ENCODE measurements around the gene ZNF747.

ZNF747 gene
- 22.6 to 24.4 reads per million in 2 donors for total RNA-seq

DNA sequence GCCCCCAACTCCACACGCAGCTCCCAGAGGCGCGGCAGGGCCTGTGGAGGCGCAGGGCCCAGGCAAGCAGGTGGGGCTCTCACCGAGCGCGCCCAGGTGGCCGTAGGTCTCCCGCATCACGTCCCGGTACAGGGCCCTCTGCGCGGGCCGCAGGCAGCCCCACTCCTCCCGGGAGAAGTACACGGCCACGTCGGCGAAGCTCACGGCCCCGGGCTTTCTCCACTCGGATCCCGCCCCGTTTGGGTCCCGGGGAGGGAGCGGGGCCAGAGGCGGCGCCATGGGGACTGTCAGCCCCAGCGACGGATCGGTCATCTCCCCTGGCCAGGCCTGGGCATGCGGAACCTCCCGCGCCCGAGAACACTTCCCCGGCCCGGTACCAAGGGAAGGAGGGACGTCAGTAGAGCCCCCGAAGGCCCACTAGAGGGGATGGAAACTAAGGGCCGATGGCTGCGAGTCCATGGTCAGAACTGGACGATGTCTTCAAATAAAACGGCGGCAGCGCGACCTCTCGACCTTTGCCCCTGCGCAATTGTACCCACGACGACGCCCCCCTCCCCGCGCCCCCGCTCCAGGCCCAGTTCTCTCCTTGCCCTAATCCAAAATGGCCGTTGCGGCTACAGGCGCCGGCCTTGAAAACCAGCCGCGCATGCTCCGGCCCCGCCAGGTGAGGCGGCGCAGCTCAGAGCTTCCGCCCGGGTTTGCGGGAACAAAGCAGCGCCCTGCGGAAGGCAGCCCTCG is at the start of gene ZNF747:
Gene ZNF747, minus strand, starts transcription at position 491 of the 738 bp plus-strand sequence. Its CDS starts 179 bp downstream, at position 312.
- peak; percentile 80 for DNase-seq

DNA sequence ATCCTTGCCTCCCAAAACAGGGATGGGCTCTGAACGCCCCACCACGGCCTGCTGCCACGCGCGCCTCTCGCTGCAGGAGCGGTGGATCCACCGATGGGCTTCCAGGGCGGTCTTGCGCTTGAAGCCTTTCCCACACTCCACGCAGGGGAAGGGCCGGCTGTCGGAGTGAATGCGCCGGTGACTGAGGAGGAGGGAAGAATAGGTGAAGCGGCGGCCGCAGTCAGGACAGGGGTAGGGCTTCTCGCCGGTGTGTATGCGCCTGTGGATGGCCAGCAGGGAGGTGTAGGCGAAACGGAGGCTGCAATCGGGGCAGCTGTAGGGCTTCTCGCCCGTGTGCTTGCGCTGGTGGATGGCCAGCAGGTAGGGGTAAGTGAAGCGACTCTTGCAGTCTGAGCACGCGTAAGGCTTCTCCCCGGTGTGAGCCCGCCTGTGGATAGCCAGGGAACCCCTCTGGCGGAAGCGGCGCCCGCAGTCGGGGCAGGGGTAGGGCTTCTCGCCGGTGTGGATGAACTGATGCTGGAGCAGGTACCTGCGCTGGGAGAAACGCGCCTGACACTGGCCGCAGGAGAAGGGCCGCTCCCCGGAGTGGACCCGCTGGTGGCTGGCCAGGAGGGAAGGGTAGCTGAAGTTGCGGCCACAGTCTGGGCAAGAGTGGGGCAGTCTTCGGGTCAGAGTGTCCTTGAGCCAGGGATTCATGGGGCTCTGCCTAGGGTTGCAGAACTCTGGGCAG is 48.1 kb upstream of the ZNF747 start:
- no peak for DNase-seq

DNA sequence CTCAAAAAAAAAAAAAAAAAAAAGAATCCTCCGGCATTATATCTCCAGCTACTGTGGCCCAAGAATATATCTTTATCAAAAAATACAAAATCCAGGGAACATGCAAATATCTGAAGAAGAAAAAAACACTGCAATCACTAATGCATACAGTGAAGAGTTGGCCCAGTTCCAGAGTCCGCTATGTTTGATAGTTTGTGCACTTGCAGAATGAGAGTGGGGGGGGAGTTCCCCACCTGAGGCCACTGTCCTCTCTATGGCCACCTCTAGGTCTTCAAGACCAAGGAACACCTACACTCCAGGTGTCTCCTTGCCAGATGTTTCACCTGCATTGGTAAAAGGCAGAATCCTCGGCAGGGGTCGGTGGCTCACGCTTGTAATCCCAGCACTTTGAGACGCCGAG is 46.8 kb upstream of the ZNF747 start:
- DNase-seq: no peak

DNA sequence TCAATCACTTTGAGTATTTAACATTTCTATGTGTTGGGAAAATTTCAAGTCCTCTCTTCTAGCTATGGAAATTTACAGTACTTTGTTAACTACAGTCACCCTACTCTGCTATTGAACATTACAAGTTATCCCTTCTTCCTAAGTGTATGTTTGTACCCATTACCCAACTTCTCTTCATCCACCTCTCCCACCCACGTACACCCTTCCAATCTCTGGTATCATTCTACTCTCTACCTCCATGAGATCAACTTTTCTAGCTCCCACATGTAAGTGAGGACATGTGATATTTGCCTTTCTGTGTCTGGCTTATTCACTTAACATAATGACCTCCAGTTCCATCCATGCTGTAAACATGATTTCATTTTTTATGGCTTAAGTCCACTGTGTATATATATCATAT is 40.0 kb upstream of the ZNF747 start:
- no peak for DNase-seq

DNA sequence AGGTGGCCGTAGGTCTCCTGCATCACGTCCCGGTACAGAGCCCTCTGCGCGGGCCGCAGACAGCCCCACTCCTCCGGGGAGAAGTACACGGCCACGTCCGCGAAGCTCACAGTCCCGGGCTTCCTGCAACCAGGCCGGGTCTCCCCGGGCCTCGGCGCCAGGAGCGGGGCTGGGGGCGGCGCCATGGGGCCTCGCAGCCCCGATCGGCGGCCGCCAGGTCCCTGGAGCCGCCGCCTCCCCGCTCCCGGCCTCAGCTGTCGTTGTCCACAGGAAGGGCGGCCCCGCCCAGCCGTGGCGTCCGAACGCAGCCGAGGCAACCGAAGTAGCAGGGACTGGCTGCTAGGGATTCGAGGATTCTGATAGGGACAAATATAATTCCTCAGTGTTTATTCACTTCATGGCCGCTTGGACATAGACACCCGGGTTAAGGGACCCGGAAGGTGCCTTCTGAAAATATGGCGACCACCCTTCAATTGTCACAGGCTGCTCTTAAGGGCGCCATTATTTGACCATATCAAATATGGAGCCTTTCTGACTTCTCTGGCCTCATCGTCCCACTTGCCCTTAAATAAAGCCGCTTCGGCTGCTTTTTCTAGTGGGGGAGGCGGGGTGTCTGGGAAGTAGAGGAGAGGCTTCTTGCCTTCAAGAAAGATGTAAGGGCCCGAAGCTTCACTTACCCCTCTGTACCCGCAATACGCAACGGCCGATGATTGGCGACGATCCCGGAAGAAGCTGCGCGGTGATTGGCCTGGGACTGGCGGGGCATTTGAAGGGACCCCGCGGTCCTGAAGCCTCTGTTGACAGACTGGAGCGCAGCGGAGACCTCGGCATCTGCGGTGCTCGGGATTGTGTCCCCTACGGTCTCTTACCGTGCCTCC is 37.0 kb upstream of the ZNF747 start, which contains the start of gene ZNF688:
Gene ZNF688, minus strand, starts transcription at position 270 of the 878 bp plus-strand sequence. Its CDS starts 85 bp downstream, at position 185.
- DNase-seq: peak; percentile 67

DNA sequence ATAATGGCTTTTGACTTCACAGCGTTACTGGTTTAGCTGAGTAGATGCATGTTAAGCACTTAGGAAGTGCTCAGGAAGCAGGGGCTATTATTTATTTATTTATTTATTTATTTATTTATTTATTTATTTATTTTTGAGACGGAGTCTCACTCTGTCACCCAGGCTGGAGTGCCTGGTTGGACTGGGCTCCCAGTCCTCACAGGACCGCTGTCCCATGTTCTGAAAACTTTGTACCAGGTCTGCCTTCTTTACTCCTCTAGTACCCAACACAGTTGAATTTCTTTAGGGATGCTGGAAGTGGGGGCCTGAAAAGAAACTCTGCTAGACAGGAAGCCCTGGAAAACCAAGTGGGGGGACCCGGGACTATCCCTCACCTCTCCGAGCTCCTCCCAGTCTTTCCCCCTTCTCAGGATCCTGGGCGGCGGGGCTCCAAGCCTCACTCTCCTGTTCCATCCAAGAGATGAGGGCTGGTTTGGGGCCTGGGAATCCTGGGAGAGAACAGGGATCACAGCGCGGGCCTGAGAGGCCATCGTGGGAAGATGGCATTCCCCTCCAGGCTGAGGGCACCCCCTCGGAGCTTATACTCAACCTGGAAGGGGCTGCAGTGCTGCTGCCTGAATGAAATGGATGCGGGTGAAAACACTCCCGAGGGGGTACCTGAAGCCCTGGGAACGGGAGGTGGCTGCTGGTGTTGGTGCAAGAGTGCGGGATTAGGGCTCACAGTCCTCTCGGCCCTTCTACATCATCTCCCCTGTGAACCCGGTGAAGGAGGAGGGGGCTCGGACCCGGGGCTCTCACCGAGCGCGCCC is 36.2 kb upstream of the ZNF747 start:
- DNase-seq: no peak

DNA sequence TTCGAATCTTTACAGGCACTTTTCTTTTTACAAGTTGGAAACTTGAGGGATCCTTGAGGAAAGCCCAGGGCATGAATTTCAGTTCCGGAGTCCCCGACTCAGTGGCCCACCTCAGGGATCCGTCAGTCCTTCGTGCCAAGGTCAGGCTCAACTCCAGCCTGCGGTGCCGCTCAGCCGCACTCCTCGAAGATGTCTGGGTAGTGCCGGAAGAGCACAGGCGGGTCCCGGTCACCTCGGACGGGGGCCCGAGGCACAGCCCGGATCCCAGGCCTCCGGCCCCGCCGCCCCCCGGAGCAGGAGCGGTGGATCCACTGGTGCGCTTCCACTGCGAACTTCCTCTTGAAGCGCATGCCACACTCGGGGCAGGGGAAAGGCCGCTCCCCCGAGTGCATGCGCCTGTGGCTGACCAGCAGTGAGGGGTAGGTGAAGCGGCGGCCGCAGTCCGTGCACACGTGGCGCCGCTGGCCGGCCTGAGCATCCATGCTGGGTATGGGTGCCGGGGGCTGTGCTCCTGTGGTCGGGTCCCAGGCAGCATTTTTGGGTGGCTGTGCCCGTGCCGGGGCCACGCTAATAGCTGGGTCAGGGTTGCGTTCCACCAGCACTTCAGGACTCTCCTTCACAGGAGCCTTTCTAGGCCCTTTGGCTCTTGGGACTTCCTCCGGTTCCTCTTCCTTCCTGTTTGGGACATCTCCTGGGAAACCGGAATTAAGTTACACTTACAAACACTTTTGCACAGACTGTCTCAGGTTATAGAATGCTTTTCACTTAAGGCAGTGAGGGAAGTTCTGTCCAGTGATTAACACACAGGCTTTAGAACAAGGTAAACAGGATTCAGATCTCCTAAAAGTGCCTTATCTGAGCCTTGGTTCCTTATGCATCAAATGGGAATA is 35.3 kb upstream of the ZNF747 start:
- DNase-seq: no peak

DNA sequence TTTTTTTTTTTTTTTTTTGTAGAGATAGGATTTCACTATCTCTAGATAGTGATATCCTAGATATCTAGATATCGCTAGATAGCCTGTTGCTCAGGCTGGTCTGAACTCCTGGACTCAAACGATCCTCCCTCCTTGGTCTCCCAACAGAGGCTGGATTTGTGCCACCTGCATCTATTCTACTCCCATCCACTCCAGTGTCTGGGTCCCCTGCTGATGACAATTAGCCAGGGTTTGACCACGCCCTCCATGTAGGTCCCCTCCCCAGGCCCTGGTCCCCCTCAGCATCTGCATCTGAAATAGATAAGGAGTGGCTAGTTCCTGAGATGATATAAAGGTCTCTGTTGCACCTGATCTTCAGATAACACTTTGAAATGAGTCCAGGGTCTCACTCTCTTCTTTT is 34.6 kb upstream of the ZNF747 start:
- DNase-seq: no peak

DNA sequence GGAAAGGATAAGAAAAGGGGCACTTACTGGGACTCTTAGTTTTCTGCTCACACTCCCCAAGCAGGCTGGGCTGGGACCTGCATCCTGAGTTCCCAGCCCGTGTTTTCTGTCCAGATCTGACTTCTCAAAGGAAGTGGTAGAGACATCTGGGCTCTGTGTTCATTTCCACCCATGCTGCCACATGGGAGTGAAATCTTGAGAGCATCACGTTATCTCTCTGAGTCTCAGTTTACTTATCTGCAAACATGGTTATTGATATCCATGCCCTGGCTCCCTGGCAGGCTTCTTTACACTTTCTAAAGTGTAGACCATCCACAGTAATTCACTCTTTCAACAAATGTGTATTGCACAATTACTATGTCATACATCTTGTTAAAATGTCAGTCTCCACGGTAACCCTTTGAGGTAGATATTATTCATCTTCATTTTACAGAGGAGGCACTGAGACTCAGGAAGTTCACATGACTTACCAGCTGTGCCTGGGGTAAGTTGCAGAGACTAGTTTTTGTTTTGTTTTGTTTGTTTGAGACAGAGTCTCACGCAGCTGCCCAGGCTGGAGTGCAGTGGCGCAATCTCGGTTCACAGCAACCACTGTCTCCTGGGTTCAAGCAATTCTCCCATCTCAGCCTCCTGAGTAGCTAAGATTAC is 33.5 kb upstream of the ZNF747 start:
- DNase-seq: no peak

DNA sequence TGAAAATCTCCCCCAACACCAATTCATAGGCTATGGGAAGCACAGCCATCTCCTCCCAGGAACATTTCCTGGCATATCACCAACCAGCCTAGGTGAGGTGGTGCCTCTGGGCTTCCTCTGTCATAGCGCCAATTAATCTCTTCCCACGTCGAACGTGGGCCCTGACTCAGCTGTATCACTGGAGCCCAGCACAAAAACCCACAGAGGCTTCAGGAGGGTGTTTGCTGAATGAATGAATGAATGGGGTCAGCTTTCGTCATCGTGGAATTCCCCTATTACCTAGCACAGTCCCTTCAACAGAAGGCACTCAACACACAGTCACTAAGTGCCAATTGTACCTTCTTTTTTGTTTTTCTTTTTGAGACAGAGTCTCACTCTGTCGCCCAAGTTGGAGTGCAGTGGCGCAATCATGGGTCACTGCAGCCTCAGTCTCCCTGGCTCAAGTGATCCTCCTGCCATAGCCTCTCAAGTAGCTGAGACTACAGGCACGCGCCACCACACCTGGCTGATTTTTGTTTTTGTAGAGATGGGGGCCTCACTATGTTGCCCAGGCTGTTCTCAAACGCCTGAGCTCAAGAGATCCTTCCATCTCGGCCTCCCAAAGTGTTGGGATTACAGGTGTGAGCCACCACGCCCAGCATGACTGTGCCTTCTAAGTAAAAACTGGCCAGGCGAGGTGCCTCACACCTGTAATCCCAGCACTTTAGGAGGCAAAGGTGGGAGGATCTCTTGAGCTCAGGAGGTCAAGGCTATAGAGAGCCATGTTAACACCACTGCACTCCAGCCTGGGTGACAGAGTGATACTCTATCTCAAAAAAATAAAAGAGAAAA is 32.7 kb upstream of the ZNF747 start:
- DNase-seq: no peak

DNA sequence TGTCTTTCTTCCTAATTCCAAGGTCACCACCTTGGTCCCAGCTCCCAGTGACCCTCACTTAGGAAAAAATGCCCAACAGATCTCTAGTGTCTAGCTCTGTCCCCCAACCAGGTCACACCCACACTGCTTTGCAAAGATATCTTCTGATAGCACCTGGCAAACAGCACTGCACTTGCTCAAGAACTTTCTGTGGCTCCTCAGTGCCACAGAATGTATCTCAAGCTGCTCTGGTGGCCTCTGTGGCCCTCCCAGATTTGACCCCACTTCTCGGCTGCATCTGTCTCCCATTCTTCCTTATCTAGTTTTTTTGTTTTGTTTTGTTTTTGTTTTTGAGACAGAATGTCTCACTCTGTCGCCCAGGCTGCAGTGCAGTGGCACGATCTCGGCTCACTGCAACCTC is 31.9 kb upstream of the ZNF747 start:
- no peak for DNase-seq

DNA sequence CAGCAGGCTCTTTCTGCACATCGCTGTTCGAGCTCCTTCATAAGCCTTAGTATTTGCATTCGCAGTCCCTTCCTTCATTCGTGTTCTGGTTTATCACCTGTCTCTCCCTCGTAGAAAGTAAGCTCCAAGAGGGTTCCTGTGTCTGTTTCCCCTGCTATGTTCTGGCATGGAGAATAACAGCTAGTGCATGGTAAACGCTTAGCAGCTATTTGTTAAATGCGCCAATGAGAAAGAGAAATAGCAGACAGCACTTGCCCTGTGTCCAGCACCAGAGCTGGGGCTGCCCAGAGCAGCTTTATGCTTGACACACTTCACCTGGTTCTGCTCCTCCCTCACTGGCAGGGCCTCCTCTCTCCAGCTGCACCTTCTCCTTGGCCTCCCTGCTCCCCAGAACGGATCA is 31.3 kb upstream of the ZNF747 start:
- no peak for DNase-seq

DNA sequence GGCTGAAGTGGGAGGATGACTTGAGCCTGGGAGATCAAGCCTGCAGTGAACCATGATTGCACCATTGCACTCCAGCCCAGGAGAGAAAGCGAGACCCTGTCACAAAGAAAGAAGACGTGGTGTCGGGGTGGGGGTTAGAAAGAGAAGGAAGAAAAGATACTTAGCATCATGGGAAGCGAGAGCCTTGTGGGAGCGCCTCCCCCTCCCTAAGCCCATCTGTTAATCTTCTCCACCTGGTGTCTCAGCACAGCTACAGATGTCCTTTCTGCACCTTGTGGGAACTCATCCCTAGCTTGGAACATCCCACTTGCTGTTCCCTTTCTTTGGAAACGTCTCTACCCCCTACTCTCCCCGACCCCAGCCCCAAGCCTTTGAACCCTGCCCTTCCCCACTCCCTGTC is 30.9 kb upstream of the ZNF747 start:
- DNase-seq: no peak

DNA sequence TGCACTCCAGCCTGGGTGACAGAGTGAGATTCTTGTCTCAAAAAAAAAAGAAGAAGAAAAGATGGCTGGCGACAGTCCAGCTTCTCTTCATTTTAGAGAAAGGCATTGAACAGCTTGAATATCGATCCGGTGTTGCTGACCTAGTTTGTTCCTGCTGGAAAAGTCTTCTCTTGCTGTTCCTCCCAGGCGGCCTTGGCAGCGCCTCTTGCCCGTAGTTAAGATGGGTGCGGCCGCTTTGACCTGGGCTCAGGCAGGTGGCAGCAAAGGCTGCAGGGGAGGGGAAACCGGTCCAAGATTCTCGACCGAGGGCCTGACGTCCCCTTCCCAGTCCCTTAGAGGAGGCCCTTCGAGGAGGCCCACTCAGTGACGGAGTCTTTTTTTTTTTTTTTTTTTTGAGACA is 27.4 kb upstream of the ZNF747 start:
- no peak for DNase-seq

DNA sequence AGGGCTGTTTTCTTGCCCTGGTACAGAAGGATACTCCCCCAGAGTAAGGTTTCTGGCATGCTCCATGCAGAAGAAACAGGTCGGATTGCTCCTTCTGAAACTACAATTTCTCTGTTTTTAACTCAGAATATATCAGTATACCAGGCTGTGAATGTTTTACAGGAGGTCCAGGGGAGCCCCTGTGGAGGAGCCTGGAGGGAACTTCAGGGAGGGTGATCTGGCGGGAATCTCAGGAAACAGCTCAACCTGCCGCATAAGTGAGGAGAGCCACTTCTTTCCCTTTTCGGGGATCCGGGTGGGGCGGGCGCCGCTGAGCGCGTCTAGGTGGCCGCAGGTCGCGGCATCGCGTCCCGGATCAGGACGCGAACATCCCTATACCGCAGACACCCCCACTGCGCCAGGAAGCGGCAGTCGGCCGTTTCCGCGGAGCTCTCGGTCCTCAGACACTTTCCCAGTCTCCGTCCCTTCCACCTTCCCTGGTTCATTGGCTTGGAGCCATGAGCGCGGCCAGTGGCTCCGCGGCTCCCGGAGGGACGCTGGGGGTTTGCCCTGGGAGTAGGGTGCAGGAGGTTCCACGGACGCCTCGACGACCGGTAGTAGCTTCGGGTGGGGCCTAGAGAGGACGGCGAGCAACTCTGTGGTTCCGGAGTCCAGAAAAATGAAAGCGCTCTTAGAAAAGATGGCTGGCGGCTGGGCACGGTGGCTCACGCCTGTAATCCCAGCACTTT is 26.6 kb upstream of the ZNF747 start:
- no peak for DNase-seq

DNA sequence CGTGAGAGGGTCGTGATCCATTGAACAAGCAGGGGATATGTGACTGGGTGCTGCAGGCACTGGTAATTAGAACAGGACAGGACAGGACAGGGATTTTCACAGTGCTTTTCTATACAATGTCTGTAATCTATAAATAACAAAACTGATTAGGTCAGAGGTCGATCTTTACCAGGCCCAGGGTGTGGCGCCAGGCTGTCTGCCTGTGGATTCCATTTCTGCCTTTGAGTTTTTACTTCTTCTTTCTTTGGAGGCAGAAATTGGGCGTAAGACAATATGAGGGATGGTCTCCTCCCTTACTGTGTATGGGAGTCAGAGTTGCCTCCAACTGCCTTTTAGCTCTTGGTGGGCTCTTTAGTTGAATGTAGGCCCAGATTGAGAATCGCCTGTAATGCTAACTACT is 25.0 kb upstream of the ZNF747 start:
- no peak for DNase-seq

DNA sequence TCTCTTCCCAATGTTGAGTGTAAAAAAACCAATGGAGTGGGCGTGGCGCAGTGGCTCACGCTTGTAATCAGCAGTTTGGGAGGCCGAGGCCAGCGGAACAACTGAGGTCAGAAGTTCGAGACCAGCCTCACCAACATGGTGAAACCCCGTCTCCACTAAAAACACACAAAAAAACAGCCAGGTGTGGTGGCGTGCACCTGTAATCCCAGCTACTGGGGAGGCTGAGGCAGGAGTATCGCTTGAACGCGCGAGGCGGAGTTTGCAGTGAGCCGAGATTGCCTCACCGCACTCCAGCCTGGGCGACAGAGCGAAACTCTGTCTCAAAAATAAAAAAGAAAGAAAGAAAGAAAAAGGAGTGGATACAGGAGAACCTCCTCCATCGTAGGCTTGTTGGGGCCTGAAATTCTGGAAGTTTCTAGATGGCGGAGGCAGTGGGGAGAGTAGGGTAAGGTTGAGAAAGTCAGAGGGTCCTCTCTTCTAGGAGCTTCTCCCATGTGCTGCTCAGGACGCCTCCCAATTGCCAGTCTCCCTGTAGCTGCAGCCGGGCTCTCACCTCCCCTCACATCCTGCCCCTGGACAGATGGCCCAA is 24.2 kb upstream of the ZNF747 start:
- DNase-seq: no peak

DNA sequence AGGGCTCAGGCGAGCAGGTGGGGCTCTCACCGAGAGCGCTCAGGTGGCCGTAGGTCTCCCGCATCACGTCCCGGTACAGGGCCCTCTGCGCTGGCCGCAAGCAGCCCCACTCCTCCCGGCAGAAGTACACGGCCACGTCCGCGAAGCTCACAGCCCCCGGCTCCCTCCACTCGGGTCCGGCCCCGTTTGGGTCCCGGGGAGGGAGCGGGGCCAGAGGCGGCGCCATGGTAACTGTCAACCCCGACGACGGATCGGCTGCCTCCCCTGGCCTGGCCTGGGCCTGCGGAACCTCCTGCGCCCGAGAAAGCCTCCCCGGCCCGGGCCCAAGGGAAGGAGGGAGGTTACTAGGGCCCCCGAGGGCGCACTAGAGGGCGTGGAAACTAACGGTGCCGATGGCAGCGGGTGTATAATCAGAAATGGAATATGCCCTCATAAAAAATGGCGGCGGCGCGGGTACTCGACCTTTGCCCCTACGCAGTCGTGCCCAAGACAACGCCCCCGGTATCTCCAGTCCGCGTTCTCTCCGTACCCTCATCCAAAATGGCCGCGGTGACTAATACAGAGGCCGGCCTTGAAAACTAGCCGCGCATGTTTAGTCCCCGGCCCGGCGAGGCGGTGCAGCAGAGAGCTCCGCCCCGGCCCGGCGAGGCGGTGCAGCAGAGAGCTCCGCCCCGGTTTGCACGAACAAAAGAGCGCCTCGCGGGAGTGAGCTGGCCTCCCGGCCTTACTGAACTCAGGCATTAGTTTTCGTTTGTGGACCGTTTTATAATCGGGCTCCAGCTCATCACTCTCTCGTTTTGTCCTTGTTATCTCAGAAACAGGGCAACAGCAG is 23.5 kb upstream of the ZNF747 start, which contains the start of gene ZNF764:
Gene ZNF764, minus strand, starts transcription at position 418 of the 832 bp plus-strand sequence. Its CDS starts 192 bp downstream, at position 226.
- DNase-seq: peak; percentile 81
